Endothelial cell of umbilical vein (primary cell): ENCODE measurements around the gene C6orf132. TPM values are rescaled to one million over a fixed set of nuclear protein-coding genes. Genes with fewer than 3 reads are reported as not detected.
A peak's percentile ranks its signal among the peaks of the same experiment; 100 is the strongest.

Experiments
- BruUV-seq: library from RNA; stranded (reverse); fragments of 400-500 nt; replicated peaks from 2 replicates; lab custom pipeline; 2021; lab: Mats Ljungman, UMichigan
- CTCF ChIA-PET: fragments of 300-600, 350-600 bp; sonication (Branson Sonifier 250); formaldehyde crosslinking; loops from one replicate; lab custom pipeline; 2021; ENCODE audit warnings: antibody characterized with exemption, inconsistent platforms; lab: Charles Lee
- POLR2A ChIA-PET: fragments of 300-600, 350-600 bp; sonication (Branson Sonifier 250); formaldehyde crosslinking; loops from one replicate; lab custom pipeline; 2021; ENCODE audit warnings: antibody characterized with exemption, inconsistent platforms; lab: Charles Lee
- DNase-seq: peaks from one replicate; pipeline ENCODE4 v3.0.0-alpha.2; 2011; ENCODE audit warnings: low read depth, low spot score
- FAIRE-seq: peaks from 2 replicates; lab custom pipeline; 2011; peaks lifted over from hg19 to GRCh38; lab: Jason Lieb, UNC
- H2AFZ ChIP-seq: 2 replicates; pipeline ENCODE4 v1.6.0; 2012; ENCODE audit warnings: low read depth, low read length, control low read depth, inconsistent platforms
- H3K27ac ChIP-seq: 2 replicates; pipeline ENCODE4 v1.5.1; 2011; ENCODE audit warnings: low read depth, mild to moderate bottlenecking, control low read depth, low read length, moderate library complexity; ENCODE audit not compliant: insufficient read depth
- H3K27me3 ChIP-seq, 2 experiments: 2 replicates each; pipeline versions ENCODE4 v1.6.0 to v1.6.1; 2011; ENCODE audit warnings: low read length in 2 of 2, mixed read lengths in 1 of 2; ENCODE audit not compliant: control insufficient read depth in 2 of 2, insufficient read depth in 2 of 2
- H3K36me3 ChIP-seq, 2 experiments: 2 replicates in 1 of 2; 3 replicates in 1 of 2; pipeline ENCODE4 v1.5.1; 2011; ENCODE audit warnings: low read length in 2 of 2, mild to moderate bottlenecking in 1 of 2, moderate library complexity in 1 of 2; ENCODE audit not compliant: control insufficient read depth in 2 of 2, insufficient read depth in 2 of 2; ENCODE audit errors: extremely low read depth in 1 of 2
- H3K4me1 ChIP-seq: 3 replicates; pipeline ENCODE4 v1.5.1; 2011; ENCODE audit warnings: mild to moderate bottlenecking, low read length; ENCODE audit not compliant: control insufficient read depth, insufficient read depth; ENCODE audit errors: extremely low read depth
- H3K4me2 ChIP-seq: 2 replicates; pipeline ENCODE4 v1.6.1; 2011; ENCODE audit warnings: low read length, control low read depth, mixed read lengths; ENCODE audit not compliant: insufficient read depth
- H3K4me3 ChIP-seq, 3 experiments: fragments of 200-600 bp in 1 of 3; sonication (generic), shearing (Covaris generic) in 1 of 3; replicated peaks in 1 of 3; 2 replicates each; pipeline ENCODE4 v1.5.1; 2011 to 2016; ENCODE audit warnings: control low read depth in 3 of 3, low read length in 3 of 3, mild to moderate bottlenecking in 2 of 3, inconsistent platforms in 1 of 3, low read depth in 1 of 3, moderate library complexity in 1 of 3; ENCODE audit not compliant: insufficient read depth in 1 of 3
- H3K79me2 ChIP-seq: 2 replicates; pipeline ENCODE4 v1.6.0; 2012; ENCODE audit warnings: low read length, inconsistent platforms; ENCODE audit not compliant: control insufficient read depth, insufficient read depth
- H3K9ac ChIP-seq: replicated peaks from 2 replicates; pipeline ENCODE3; 2011; ENCODE audit warnings: low read length, control low read depth; ENCODE audit not compliant: insufficient read depth; ENCODE audit errors: extremely low read depth
- H3K9me1 ChIP-seq: replicated peaks from 3 replicates; pipeline ENCODE4 v1.6.0; 2011; ENCODE audit warnings: mild to moderate bottlenecking, low read length; ENCODE audit not compliant: control insufficient read depth, insufficient read depth; ENCODE audit errors: extremely low read depth
- H3K9me3 ChIP-seq: replicated peaks from 2 replicates; pipeline ENCODE4 v1.5.1; 2012; ENCODE audit warnings: low read length, inconsistent platforms; ENCODE audit not compliant: control insufficient read depth, insufficient read depth
- H4K20me1 ChIP-seq: replicated peaks from 2 replicates; pipeline ENCODE3; 2011; ENCODE audit warnings: mild to moderate bottlenecking, low read length; ENCODE audit not compliant: control insufficient read depth, insufficient read depth; ENCODE audit errors: extremely low read depth
- CTCF ChIP-seq, 2 donors: IDR thresholded peaks; 1 replicate in 1 of 2; 2 replicates in 1 of 2; pipeline ENCODE4 v1.5.1; 2011; ENCODE audit warnings: low read length in 2 of 2, mild to moderate bottlenecking in 2 of 2, moderate library complexity in 2 of 2, control low read depth in 1 of 2, inconsistent platforms in 1 of 2, low read depth in 1 of 2; ENCODE audit not compliant: insufficient read depth in 1 of 2; ENCODE audit errors: extremely low read depth in 1 of 2
- EZH2 ChIP-seq: IDR thresholded peaks from 2 replicates; pipeline ENCODE4 v1.6.1; 2012; ENCODE audit warnings: borderline replicate concordance, low read depth, mild to moderate bottlenecking, moderate library complexity, low read length, inconsistent platforms; ENCODE audit not compliant: severe bottlenecking
- FOS ChIP-seq: IDR thresholded peaks from 2 replicates; pipeline ENCODE4 v1.6.1; 2011; ENCODE audit warnings: mild to moderate bottlenecking, low read length, moderate library complexity, borderline replicate concordance; ENCODE audit not compliant: insufficient read depth
- GATA2 ChIP-seq: IDR thresholded peaks from 2 replicates; pipeline ENCODE4 v1.7.0; 2011; ENCODE audit warnings: low read depth, mild to moderate bottlenecking, moderate library complexity, mixed read lengths, low read length; ENCODE audit not compliant: insufficient read length, insufficient read depth
- JUN ChIP-seq: IDR thresholded peaks from 2 replicates; pipeline ENCODE4 v1.6.1; 2011; ENCODE audit warnings: borderline replicate concordance, low read depth; ENCODE audit not compliant: insufficient read length, insufficient read depth
- MAX ChIP-seq: IDR thresholded peaks from 2 replicates; pipeline ENCODE4 v1.6.1; 2011; ENCODE audit not compliant: insufficient read depth, insufficient read length
- MYC ChIP-seq: IDR thresholded peaks from one replicate; pipeline ENCODE4 v1.6.1; 2011; ENCODE audit warnings: mild to moderate bottlenecking, low read depth, low read length
- POLR2A ChIP-seq: IDR thresholded peaks from 2 replicates; pipeline ENCODE4 v1.6.1; 2012; ENCODE audit warnings: low read depth, mild to moderate bottlenecking, control low read depth, low read length
- POLR2AphosphoS5 ChIP-seq: IDR thresholded peaks from 2 replicates; pipeline ENCODE4 v1.6.1; 2012; ENCODE audit warnings: low read depth, mild to moderate bottlenecking, control low read depth, low read length, moderate library complexity; ENCODE audit not compliant: insufficient read depth
- dilution Hi-C: fragments of 300-500 bp; cut with MboI; formaldehyde crosslinking; loops from one replicate; pipeline ENCODE4 v1.15.0; 2019; ENCODE audit warnings: low sequenced_read_pairs; ENCODE audit not compliant: extremely low pct_ligation_motif_present
- intact Hi-C: fragments of 100-400 bp; cut with micrococcal nuclease; formaldehyde crosslinking; loops from one replicate; pipeline ENCODE4 v1.10.0; 2022
- polyA plus RNA-seq, 4 experiments: library from polyadenylated mRNA; depleted of rRNA in 3 of 4; stranded (reverse) in 3 of 4; unstranded in 1 of 4; fragments of >200 nt; gene quantifications; 2 replicates each; pipeline versions ENCODE4 v1.2.1 to v1.2.3, GENCODE V29; 2011 to 2012; ENCODE audit warnings: missing spikeins in 1 of 4
- total RNA-seq: library from RNA; stranded (reverse); gene quantifications from 2 replicates; pipeline ENCODE4 v1.2.3, GENCODE V29; 2021

Gene C6orf132
- total and polyA plus RNA-seq, 2 donors (not counting 3 experiments of a cell fraction or from before 2014, with no cell fraction given) = 0.15 to 0.71 TPM

GRCh38 chr6:42135722-42136121 lies 6.7 kb downstream of the C6orf132 start:
- Histone ChIP-seq H3K79me2 (no peaks in the 10 kb centered on the region), H3K4me3 (no peak overlapping the region), H3K36me3 (no peaks in the 10 kb centered on the region), H3K4me2 (no peak overlapping the region), H3K9ac (no peak overlapping the region), H3K9me3 (no peaks in the 10 kb centered on the region), H3K27ac (no peak overlapping the region), H3K9me1 (no peaks in the 10 kb centered on the region), H2AFZ (no peak overlapping the region), H4K20me1 (no peaks in the 10 kb centered on the region), H3K4me1 (peaks cover 22% of the 10 kb centered on the region), H3K27me3 (no peaks in the 10 kb centered on the region)
- FAIRE-seq (no peak), DNase-seq (no peak)
- ChIA-PET POLR2A (interaction anchor here (0.8 kb wide), 1 partner anchor 35 kb away, joined by 5 read pairs; no protein-coding TSS in a partner anchor), CTCF (interaction anchor here (1.5 kb wide), 1 partner anchor 31 kb away, joined by 5 read pairs; no protein-coding TSS in a partner anchor)
- TF ChIP-seq POLR2AphosphoS5 = no peak
- no peak for TF ChIP-seq MAX
- no peak for TF ChIP-seq FOS
- no TSS peak for BruUV-seq
- intact Hi-C loops (no loop called here), dilution Hi-C loops (no loop called here)

- no peaks in the 10 kb centered on the region for H4K20me1 ChIP-seq
- H3K27ac ChIP-seq = no peak overlapping the region
- dilution Hi-C loops = no loop called here
- TF ChIP-seq MAX (no peak), GATA2 (no peak), CTCF (IDR thresholded peaks at IDR 0.05; ENCODE audit: extremely low read depth in 1 of 2, insufficient read depth in 1 of 2, low read depth in 1 of 2, low read length in 2 of 2) (no peak), POLR2AphosphoS5 (no peak), EZH2 (no peak), FOS (no peak), MYC (no peak), JUN (no peak), POLR2A (no peak)
- H3K4me1 ChIP-seq = peaks cover 22% of the 10 kb centered on the region
- H3K9me1 ChIP-seq = no peaks in the 10 kb centered on the region
- BruUV-seq = no TSS peak
- DNase-seq = no peak
- peak; percentile 48 for FAIRE-seq
- H3K4me3 ChIP-seq = no peak overlapping the region
- H3K9ac ChIP-seq = no peak overlapping the region
- POLR2A ChIA-PET = no interaction called here
- intact Hi-C loops = no loop called here
- no peak overlapping the region for H2AFZ ChIP-seq
- H3K9me3 ChIP-seq = no peaks in the 10 kb centered on the region
- H3K36me3 ChIP-seq = no peaks in the 10 kb centered on the region
- no peaks in the 10 kb centered on the region for H3K79me2 ChIP-seq
- no peak overlapping the region for H3K4me2 ChIP-seq
- CTCF ChIA-PET = interaction anchor here (1.5 kb wide), 1 partner anchor 31 kb away, joined by 5 read pairs; no protein-coding TSS in a partner anchor
- no peaks in the 10 kb centered on the region for H3K27me3 ChIP-seq
Observed at GRCh38 chr6:42135161-42135560, 7.3 kb downstream of the C6orf132 start.
